Measurements from ENCODE around the gene AIF1. TPM values are rescaled to one million over a fixed set of nuclear protein-coding genes. Genes with fewer than 3 reads are reported as not detected.

The AIF1 gene
- total RNA-seq, 1 experiment from 2014 or later: not detected

GRCh38 chr6:31632279-31632946 lies 17.4 kb downstream of the AIF1 start:
- DNase-seq (ENCODE audit: low read depth, low spot score): no peak
- in situ Hi-C loops (cut with HindIII; ENCODE audit: low pct_unique_long_range_greater_than_20kb, low sequenced_read_pairs): no loop called here

GRCh38 chr6:31633447-31633846 lies 18.4 kb downstream of the AIF1 start:
- no peak for DNase-seq (ENCODE audit: low read depth, low spot score)
- in situ Hi-C loops (cut with HindIII; ENCODE audit: low pct_unique_long_range_greater_than_20kb, low sequenced_read_pairs): no loop called here

DNA sequence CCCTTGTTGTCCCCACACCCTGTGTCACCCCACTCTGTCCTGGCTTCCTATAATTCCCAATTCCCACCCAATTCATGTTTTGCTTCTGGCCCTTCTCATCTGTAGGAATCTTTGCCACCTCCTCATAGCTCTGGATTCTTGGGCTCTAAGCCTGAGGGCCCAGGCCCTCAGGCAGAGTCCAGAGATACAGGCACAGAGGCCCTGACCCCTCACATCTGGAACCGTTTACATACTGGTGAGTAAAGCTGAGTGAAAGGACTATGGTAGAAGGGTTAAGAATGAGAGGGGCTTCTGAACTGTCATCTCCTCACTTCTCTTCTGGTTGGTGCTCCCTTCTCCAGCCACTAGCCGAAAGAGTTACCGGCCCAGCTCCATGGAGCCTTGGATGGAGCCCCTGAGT lies 19.1 kb downstream of the AIF1 start:
- no peak for DNase-seq (ENCODE audit: low read depth, low spot score)
- in situ Hi-C loops (cut with HindIII; ENCODE audit: low pct_unique_long_range_greater_than_20kb, low sequenced_read_pairs): no loop called here

- peak; percentile 26 for DNase-seq (ENCODE audit: low read depth, low spot score)
- in situ Hi-C loops (cut with HindIII; ENCODE audit: low pct_unique_long_range_greater_than_20kb, low sequenced_read_pairs): no loop called here
Observed at GRCh38 chr6:31634969-31635575, 20.0 kb downstream of the AIF1 start.

- in situ Hi-C loops (cut with HindIII; ENCODE audit: low pct_unique_long_range_greater_than_20kb, low sequenced_read_pairs): no loop called here
- no peak for DNase-seq (ENCODE audit: low read depth, low spot score)
Observed at GRCh38 chr6:31636698-31637596, 21.9 kb downstream of the AIF1 start.

- in situ Hi-C loops (cut with HindIII; ENCODE audit: low pct_unique_long_range_greater_than_20kb, low sequenced_read_pairs): no loop called here
- no peak for DNase-seq (ENCODE audit: low read depth, low spot score)
Observed at GRCh38 chr6:31639043-31639442, 24.0 kb downstream of the AIF1 start.

GRCh38 chr6:31639449-31639861 lies 24.4 kb downstream of the AIF1 start:
- no peak for DNase-seq (ENCODE audit: low read depth, low spot score)

DNA sequence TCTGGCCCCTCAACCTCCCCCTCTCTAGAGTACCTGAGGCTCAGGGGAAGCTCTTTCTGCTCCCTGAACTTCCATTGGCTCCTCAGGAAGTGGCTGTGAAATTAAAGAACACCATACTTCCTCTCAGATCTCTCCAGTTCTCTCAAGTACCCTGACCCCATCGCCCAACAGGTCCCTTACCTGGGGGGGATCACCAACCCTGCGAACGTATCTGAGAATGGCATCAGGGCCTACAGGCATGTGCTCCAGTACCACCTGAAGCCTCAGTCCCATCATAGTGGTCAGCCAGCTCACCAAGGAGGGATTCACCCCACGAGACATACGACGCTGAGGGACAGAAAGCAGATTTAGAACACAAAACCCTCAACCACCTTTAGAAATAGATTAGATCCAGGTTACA lies 25.6 kb downstream of the AIF1 start:
- no peak for DNase-seq (ENCODE audit: low read depth, low spot score)
- in situ Hi-C loops (cut with HindIII; ENCODE audit: low pct_unique_long_range_greater_than_20kb, low sequenced_read_pairs): no loop called here

More at GRCh38 chr6:31639449-31639861, 24.4 kb downstream of the AIF1 start:
- in situ Hi-C loops (cut with HindIII; ENCODE audit: low pct_unique_long_range_greater_than_20kb, low sequenced_read_pairs): no loop called here

- no peak for DNase-seq (ENCODE audit: low read depth, low spot score)
- in situ Hi-C loops (cut with HindIII; ENCODE audit: low pct_unique_long_range_greater_than_20kb, low sequenced_read_pairs): no loop called here
Observed at GRCh38 chr6:31641370-31641769, 26.3 kb downstream of the AIF1 start.

DNA sequence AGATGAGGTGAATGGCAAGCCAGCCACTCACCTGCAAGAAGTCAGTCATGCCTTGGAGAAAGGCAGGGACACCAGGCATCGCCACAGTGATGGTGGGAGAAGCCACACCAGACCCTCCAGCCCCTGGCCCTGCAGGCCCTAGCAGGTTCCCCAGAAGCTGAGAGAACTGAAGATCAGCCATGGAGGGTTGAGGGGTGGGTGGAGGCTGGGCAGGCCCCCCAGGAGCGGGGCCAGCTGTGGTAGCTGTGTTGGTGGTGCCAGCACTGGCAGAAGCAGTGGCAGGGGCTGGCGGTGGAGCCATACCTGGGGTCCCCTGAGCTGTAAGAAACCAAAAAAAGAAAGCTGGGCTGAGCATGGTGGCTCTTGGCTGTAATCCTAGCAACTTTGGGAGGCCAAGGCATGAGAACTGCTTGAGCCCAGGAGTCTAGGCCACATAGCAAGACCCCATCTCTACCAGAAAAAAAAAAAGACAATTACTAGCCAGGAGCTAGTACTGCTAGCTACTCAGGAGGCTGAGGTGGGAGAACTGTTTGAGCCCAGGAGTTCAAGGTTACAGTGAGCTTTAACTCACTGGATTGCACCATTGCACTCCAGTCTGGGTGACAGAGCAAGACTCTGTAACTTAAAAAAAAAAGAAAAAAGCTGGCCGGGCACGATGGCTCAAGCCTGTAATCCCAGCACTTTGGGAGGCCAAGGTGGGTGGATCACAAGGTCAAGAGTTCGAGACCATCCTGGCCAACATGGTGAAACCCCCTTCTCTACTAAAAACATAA lies 27.9 kb downstream of the AIF1 start:
- no peak for DNase-seq (ENCODE audit: low read depth, low spot score)
- in situ Hi-C loops (cut with HindIII; ENCODE audit: low pct_unique_long_range_greater_than_20kb, low sequenced_read_pairs): no loop called here

DNA sequence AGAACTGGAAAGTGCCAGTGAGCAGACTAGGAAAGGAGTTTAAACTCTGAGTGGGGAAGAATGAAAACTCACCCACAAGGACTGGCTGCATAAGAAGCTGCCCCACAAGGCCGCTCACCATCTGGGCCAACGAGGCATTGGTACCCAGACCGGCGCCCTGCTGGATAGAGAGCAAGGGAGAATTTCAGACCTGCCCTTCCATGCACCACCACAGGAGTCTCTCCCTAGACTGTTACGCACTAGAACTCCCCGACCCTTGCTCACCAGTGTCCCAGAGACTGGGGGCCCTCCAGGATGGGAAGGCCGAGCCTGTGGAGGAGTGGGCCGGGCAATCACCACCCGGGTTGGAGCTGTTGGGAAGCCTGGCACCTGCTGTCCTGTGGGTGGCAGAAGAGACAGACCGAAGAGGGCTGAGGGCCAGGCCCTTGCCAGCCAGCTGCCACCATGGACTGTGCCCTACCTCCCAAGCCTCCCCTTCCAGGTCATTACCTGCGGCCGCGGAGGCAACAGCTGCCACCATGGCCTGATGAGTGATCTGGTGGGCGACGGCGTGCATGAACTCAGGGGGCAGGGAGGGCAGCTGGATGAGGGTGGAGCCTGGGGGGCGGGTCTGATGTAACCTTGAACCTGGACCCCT lies 28.9 kb downstream of the AIF1 start:
- DNase-seq (ENCODE audit: low read depth, low spot score): no peak
- in situ Hi-C loops (cut with HindIII; ENCODE audit: low pct_unique_long_range_greater_than_20kb, low sequenced_read_pairs): no loop called here

DNA sequence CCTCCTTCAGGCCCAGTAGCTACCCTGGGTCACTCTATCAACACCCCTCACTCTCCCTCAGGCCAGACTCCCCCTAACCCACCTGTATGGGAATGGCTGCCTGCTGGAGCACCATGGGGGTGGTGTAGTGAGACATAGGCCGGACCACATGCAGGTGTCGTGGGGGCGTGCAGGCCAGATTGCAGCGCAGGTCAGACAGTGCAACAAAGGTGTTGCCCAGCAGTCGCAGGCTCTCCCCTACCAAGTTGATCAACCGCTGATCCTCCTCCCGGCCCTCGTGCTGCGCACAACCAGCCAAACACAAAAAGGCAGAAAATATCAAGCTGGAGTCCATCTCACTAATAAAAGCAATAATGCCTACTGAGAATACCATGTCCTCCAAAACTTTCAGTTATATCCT lies 30.3 kb downstream of the AIF1 start:
- DNase-seq (ENCODE audit: low read depth, low spot score): no peak
- in situ Hi-C loops (cut with HindIII; ENCODE audit: low pct_unique_long_range_greater_than_20kb, low sequenced_read_pairs): no loop called here

DNA sequence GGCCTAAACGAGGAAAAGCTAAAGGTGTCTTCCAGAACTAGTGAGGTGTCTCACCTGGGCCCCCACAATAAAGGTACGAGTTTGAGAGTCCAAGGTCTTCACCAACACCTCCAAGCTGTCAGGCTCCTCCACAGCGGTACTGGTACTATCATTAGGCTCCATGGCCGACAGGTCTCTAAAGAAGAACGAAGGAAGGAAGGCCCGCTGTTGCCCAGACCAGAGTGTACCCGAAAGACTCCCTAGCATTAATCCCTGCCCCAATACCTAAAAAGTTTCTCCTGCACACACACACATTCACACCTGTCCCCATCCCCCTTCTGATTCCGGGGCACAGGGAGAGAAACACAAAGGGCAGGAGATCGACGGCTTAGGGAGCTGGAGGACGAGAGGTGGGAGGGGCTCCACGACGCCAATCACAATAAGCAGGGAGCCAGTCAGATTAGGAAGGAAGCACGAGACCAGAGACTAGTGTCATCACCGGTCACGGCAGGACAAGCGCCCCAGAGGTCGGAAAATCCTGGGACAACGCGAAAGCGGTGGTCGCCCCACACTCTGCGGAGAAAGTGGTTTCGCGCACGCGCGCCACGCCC lies 36.7 kb downstream of the AIF1 start:
- in situ Hi-C loops (cut with HindIII; ENCODE audit: low pct_unique_long_range_greater_than_20kb, low sequenced_read_pairs): no loop called here
- peak; percentile 76 for DNase-seq (ENCODE audit: low read depth, low spot score)

- in situ Hi-C loops (cut with HindIII; ENCODE audit: low pct_unique_long_range_greater_than_20kb, low sequenced_read_pairs): no loop called here
- peak; percentile 90 for DNase-seq (ENCODE audit: low read depth, low spot score)
Observed at GRCh38 chr6:31652925-31653724, 38.1 kb downstream of the AIF1 start.

DNA sequence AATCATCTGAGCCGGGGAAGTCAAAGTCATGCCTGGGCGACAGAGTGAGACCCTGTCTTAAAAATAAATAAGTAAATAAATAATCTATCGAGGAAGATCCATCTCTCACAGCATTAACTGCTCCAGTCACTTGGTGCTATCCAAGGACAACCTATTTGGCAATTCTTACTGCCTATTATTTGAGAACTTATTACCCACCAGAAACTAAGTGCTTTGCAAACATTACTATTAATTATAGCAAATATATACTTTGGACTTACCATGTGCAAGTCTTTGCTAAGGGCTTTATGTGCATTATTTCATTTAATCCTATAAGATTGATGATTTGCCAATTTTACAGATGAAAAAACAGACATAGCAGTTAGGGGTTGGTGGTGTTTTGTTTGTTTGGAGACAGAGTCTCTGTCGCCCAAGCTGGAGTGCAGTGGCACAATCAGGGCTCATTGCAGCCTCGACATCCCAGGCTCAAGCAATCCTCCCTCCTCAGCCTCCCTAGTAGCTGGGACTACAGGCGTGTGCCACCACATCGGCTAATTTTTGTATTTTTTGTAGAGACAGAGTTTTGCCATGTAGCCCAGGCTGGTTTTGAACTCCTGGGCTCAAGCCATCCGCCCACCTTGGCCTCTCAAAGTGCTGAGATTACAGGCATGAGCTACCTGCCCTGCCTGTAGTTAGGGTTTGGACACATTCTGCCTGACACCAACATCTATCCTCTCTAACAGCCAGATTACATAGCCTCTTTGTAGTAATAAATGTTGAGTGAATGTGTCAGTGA lies 39.7 kb downstream of the AIF1 start:
- in situ Hi-C loops (cut with HindIII; ENCODE audit: low pct_unique_long_range_greater_than_20kb, low sequenced_read_pairs): no loop called here

More for the DNA sequence above, 39.7 kb downstream of the AIF1 start:
- DNase-seq (ENCODE audit: low read depth, low spot score): no peak
